H1 (cell line): ENCODE measurements around the gene RHOBTB3.

Experiments
- BACH1 ChIP-seq: IDR thresholded peaks from 2 replicates; pipeline ENCODE4 v1.6.1; 2012; ENCODE audit warnings: low read length, improper control_type of control experiment
- CTCF ChIP-seq, 3 experiments: IDR thresholded peaks; 1 replicate in 2 of 3; 2 replicates in 1 of 3; pipeline versions ENCODE4 v1.5.1 to v1.6.1; 2011; ENCODE audit warnings: low read length in 3 of 3, mild to moderate bottlenecking in 3 of 3, inconsistent platforms in 2 of 3, low read depth in 1 of 3, moderate library complexity in 1 of 3; ENCODE audit not compliant: insufficient read depth in 1 of 3; ENCODE audit errors: control extremely low read depth in 1 of 3
- EZH2 ChIP-seq: fragments of 200-600 bp; sonication (generic); IDR thresholded peaks from 2 replicates; pipeline ENCODE4 v1.7.1; 2012; ENCODE audit warnings: low read depth, mild to moderate bottlenecking, moderate library complexity, low read length, inconsistent platforms; ENCODE audit not compliant: severe bottlenecking
- FOSL1 ChIP-seq: IDR thresholded peaks from 2 replicates; pipeline ENCODE4 v1.6.1; 2011; ENCODE audit warnings: mild to moderate bottlenecking, low read depth, low read length, moderate library complexity; ENCODE audit not compliant: insufficient read depth
- GTF2F1 ChIP-seq: IDR thresholded peaks from 2 replicates; pipeline ENCODE4 v1.6.1; 2012; ENCODE audit warnings: low read depth, low read length, improper control_type of control experiment, borderline replicate concordance
- POLR2A ChIP-seq, 2 experiments: IDR thresholded peaks; 1 replicate in 1 of 2; 2 replicates in 1 of 2; pipeline ENCODE4 v1.6.1; 2011; ENCODE audit warnings: low read depth in 2 of 2, low read length in 2 of 2, mild to moderate bottlenecking in 2 of 2; ENCODE audit errors: control extremely low read depth in 1 of 2
- POLR2AphosphoS5 ChIP-seq: IDR thresholded peaks from 2 replicates; pipeline ENCODE4 v1.6.1; 2011; ENCODE audit warnings: low read depth, low read length
- SP1 ChIP-seq: IDR thresholded peaks from 2 replicates; pipeline ENCODE4 v1.6.1; 2011; ENCODE audit warnings: low read depth, low read length
- SP2 ChIP-seq: IDR thresholded peaks from 2 replicates; pipeline ENCODE4 v1.6.1; 2012; ENCODE audit warnings: mild to moderate bottlenecking, low read length, inconsistent platforms
- TAF1 ChIP-seq: IDR thresholded peaks from 2 replicates; pipeline ENCODE4 v1.6.1; 2011; ENCODE audit warnings: mild to moderate bottlenecking, low read depth, low read length
- TBP ChIP-seq: IDR thresholded peaks from 2 replicates; pipeline ENCODE4 v1.6.1; 2011; ENCODE audit warnings: low read depth, low read length, improper control_type of control experiment
- TEAD4 ChIP-seq: IDR thresholded peaks from 2 replicates; pipeline ENCODE4 v1.6.1; 2012; ENCODE audit warnings: low read depth, low read length, inconsistent platforms, mixed read lengths
- YY1 ChIP-seq: IDR thresholded peaks from 2 replicates; pipeline ENCODE4 v1.6.1; 2011; ENCODE audit warnings: low read depth, mild to moderate bottlenecking, low read length
- TF ChIP-seq, protein P1 (sequence below): IDR thresholded peaks from 2 replicates; pipeline ENCODE4 v1.6.1; 2012; ENCODE audit warnings: inconsistent platforms

DNA sequence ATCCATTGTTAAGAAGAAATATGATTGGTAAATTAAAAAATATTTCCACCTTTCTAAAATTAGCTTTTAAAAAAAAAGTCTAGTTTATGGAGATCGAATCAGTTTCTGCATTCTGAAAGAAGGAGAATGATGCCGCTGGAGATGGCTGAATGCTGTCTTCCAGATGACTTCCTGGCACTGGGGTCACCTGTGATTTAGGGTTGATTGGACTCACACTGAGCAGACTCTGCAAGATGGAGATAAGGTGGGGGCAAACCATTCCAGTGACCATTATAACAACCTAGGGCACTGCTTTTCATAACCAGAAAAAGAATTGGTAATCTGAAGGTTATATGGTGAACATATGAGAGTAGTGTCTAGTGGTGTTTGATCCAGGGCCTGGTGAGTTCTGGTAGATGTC is 40.8 kb downstream of the RHOBTB3 start:
- TF ChIP-seq CTCF (IDR thresholded peaks at IDR 0.05; ENCODE audit: control extremely low read depth in 1 of 3, insufficient read depth in 1 of 3, low read depth in 1 of 3, low read length in 3 of 3) (no peak), YY1 (no peak), POLR2A (IDR thresholded peaks at IDR 0.05; ENCODE audit: control extremely low read depth in 1 of 2, low read depth in 2 of 2, low read length in 2 of 2) (no peak), EZH2 (no peak), GTF2F1 (no peak), SP1 (no peak), FOSL1 (no peak), POLR2AphosphoS5 (no peak), TAF1 (no peak), TBP (no peak), BACH1 (no peak), TEAD4 (no peak), SP2 (no peak)
- TF ChIP-seq, protein P1, sequence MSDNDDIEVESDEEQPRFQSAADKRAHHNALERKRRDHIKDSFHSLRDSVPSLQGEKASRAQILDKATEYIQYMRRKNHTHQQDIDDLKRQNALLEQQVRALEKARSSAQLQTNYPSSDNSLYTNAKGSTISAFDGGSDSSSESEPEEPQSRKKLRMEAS, result no peak
